ENCODE data around the gene VPS29.

VPS29 gene

DNA sequence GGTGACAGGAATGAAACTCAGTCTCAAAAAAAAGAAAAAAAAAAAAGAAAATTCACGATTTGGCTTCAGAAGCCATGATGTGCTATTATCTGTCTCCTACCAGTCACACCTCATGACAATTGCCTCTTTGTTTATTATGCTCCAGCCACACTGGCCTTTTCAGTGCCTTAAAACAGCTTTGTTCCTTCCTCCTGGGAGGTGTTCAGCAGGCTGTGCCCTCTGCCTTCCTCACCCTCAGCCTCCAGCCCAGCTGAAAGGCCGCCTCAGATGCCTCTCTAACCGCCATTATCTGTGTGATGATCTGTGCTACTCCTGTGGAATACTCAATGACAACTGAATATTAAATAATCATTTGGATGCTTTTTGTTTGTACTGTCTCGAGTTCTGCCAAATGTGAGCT lies 43.2 kb downstream of the VPS29 start:
- peaks cover 5% of the 10 kb centered on the region for H3K4me1 ChIP-seq (ENCODE audit: insufficient read depth, low read length)
- peaks cover 4% of the 10 kb centered on the region for H3K9me3 ChIP-seq (ENCODE audit: low read length)
- H3K27me3 ChIP-seq (ENCODE audit: insufficient read depth, low read length), result no peaks in the 10 kb centered on the region
- no peak overlapping the region for H3K4me3 ChIP-seq (ENCODE audit: low read length)
- peaks cover 63% of the 10 kb centered on the region for H3K36me3 ChIP-seq (ENCODE audit: insufficient read depth, low read length)
- H2AFZ ChIP-seq (ENCODE audit: low read depth, low read length), result no peak overlapping the region

DNA sequence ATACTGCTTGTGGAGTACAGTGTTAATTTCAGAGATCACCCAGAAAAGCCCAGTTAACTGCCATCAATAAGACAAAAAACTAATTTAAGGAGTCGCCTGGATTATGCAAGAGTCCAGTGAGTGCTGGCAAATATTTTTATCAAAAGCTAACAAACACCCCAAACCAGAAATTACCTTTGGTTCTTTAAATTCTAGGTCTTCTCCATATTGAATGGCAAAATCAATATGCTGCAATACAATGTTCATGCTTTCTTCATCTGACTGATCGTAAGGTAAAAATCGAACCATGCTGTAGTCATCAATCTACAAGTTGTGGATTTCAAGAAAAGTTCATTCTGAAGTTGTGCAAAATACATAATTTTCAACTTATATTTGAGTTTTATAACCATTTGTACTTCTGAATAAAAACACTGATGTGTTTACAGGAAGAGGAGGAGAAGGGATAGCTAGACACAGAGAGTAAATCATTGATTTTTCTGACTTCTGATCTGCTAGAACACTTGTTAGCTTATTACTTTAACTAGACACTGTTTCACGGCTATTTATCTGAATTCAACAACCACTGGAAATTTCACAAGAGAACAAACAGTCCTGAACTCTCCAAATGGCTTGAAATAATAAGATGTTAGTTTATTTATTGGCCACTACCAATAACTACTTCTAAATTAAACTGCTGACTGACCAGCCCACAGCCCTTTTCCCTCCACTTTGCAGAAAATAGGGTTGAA lies 48.2 kb downstream of the VPS29 start:
- Histone ChIP-seq H3K36me3 (ENCODE audit: insufficient read depth, low read length) (peaks cover 41% of the 10 kb centered on the region), H3K4me1 (ENCODE audit: insufficient read depth, low read length) (peaks cover 2% of the 10 kb centered on the region), H3K9me3 (ENCODE audit: low read length) (peaks cover under 1% of the 10 kb centered on the region), H3K4me3 (ENCODE audit: low read length) (no peak overlapping the region), H2AFZ (ENCODE audit: low read depth, low read length) (no peak overlapping the region), H3K27me3 (ENCODE audit: insufficient read depth, low read length) (no peaks in the 10 kb centered on the region)

DNA sequence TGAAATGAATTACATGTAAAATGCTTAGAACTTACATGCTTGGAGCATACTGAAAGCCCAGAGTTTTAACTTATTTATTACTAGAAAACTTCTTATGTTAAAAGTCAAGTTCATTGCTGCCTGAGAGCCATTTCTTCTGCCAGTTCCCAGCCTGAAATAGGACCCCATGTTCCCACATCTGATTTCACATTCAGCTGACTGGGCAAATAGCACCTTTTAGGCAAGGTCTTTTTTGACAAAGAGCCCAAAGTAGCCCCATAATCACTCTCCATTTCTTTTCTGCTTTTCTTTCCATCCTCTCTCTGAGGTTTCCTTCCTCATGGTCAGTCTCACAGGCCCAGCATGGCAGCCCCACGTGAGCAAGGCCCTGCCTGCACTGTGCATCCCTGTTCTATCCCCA lies 50.6 kb downstream of the VPS29 start:
- Histone ChIP-seq H3K4me1 (ENCODE audit: insufficient read depth, low read length) (no peaks in the 10 kb centered on the region), H3K27me3 (ENCODE audit: insufficient read depth, low read length) (no peaks in the 10 kb centered on the region), H3K36me3 (ENCODE audit: insufficient read depth, low read length) (peaks cover 38% of the 10 kb centered on the region), H2AFZ (ENCODE audit: low read depth, low read length) (no peak overlapping the region), H3K9me3 (ENCODE audit: low read length) (no peaks in the 10 kb centered on the region), H3K4me3 (ENCODE audit: low read length) (no peak overlapping the region)

DNA sequence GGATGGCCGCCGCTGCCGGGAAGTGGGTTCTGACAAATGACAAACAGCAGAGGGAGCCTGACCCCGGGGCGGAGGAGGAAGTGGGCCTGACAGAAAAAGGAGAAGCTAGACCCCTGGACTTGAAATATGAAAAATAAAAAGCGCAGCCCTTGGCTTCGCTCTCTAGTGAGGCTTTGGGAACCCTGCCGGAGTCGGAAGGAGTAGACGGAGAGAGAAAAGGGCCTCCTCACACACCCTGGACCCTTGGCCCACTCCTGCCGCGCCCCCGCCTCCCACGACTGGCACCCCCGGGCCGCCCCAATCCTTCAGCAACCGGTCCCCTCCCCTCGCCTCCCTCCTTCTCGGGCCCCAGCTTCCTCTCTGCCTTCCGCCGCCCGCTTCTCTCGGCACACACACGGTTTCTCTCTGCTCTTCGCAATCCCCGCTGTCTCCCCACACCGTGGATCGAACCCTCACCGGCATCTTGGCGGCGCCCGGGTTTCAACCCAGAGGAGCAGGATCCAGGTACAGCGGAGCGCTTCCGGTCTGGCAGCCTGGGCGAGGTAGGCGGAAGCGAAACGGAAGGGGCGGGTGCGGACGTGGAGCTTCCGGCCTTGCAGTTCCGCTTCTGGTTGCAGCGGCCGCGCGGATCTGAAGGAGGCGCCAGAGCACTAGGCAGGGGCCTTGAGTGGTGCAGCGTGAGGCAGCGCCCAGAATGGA lies 52.0 kb downstream of the VPS29 start, which contains the start of gene ARPC3:
Gene ARPC3, minus strand, starts transcription at position 539 of the 699 bp plus-strand sequence. Its CDS starts 77 bp downstream, at position 462.
- Histone ChIP-seq H3K4me1 (ENCODE audit: insufficient read depth, low read length) (no peaks in the 10 kb centered on the region), H3K36me3 (ENCODE audit: insufficient read depth, low read length) (peaks cover 32% of the 10 kb centered on the region), H3K9me3 (ENCODE audit: low read length) (no peaks in the 10 kb centered on the region), H3K4me3 (ENCODE audit: low read length) (peak within 1 kb of the TSS; percentile 72), H3K27me3 (ENCODE audit: insufficient read depth, low read length) (no peaks in the 10 kb centered on the region), H2AFZ (ENCODE audit: low read depth, low read length) (peak within 1 kb of the TSS; percentile 25)

DNA sequence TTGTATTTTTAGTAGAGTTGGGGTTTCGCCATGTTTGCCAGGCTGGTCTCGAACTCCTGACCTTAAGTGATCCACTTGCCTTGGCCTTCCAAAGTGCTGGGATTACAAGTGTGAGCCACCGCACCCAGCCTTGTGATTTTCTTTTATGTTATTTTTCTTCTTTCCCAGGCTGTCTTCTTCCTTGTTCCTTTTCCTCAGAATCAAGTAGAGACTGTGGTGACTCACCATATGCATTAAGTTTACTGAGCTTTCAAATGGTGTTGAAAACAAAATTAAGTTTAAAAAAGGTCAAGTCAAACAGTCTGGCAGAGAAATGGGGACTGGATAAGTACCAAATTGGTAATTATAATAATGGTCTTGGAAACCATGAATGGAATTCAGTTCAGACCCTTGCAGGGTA lies 57.5 kb downstream of the VPS29 start:
- no peaks in the 10 kb centered on the region for H3K27me3 ChIP-seq (ENCODE audit: insufficient read depth, low read length)
- H3K9me3 ChIP-seq (ENCODE audit: low read length), result no peaks in the 10 kb centered on the region
- peaks cover 50% of the 10 kb centered on the region for H3K36me3 ChIP-seq (ENCODE audit: insufficient read depth, low read length)
- no peak overlapping the region for H3K4me3 ChIP-seq (ENCODE audit: low read length)
- no peaks in the 10 kb centered on the region for H3K4me1 ChIP-seq (ENCODE audit: insufficient read depth, low read length)
- no peak overlapping the region for H2AFZ ChIP-seq (ENCODE audit: low read depth, low read length)

Data from neuron (in vitro differentiated cells).